HEK293 (cell line): Measurements from ENCODE around the gene ZCCHC8.

Experiments used
- CTCF ChIP-seq: fragments of 450-650 bp; formaldehyde crosslinking; IDR thresholded peaks from 2 replicates; pipeline ENCODE4 v1.5.1; 2016; ENCODE audit warnings: missing biosample characterization, missing genetic modification characterization
- GLI4 ChIP-seq: fragments of 450-650 bp; formaldehyde crosslinking; IDR thresholded peaks from 2 replicates; pipeline ENCODE4 v1.5.1; 2016; ENCODE audit warnings: missing biosample characterization, missing genetic modification characterization
- PBX3 ChIP-seq: sonication (generic); formaldehyde crosslinking; IDR thresholded peaks from 2 replicates; pipeline ENCODE4 v1.8.1; 2022; ENCODE audit warnings: mild to moderate bottlenecking, moderate library complexity, missing genetic modification reagents
- PRDM4 ChIP-seq: fragments of 450-650 bp; formaldehyde crosslinking; IDR thresholded peaks from 2 replicates; pipeline ENCODE4 v1.5.1; 2017; ENCODE audit warnings: missing biosample characterization, missing genetic modification characterization
- ZBTB11 ChIP-seq: fragments of 450-650 bp; formaldehyde crosslinking; conservative IDR thresholded peaks from 2 replicates; pipeline ENCODE4 v1.5.1; 2016; ENCODE audit warnings: low read depth, missing biosample characterization, missing genetic modification characterization
- ZBTB21 ChIP-seq: fragments of 450-650 bp; formaldehyde crosslinking; IDR thresholded peaks from 2 replicates; pipeline ENCODE4 v1.5.1; 2017; ENCODE audit warnings: missing biosample characterization, missing genetic modification characterization
- ZBTB26 ChIP-seq: fragments of 450-650 bp; formaldehyde crosslinking; optimal IDR thresholded peaks from 2 replicates; pipeline ENCODE3; 2016; ENCODE audit warnings: missing biosample characterization, mild to moderate bottlenecking, missing genetic modification characterization
- ZBTB48 ChIP-seq: fragments of 450-650 bp; formaldehyde crosslinking; IDR thresholded peaks from 2 replicates; pipeline ENCODE4 v1.5.1; 2016; ENCODE audit warnings: missing biosample characterization, missing genetic modification characterization
- ZFP3 ChIP-seq: fragments of 450-650 bp; formaldehyde crosslinking; IDR thresholded peaks from 2 replicates; pipeline ENCODE4 v1.5.1; 2016; ENCODE audit warnings: low read depth, missing biosample characterization, missing genetic modification characterization
- ZNF138 ChIP-seq: fragments of 450-650 bp; formaldehyde crosslinking; IDR thresholded peaks from 2 replicates; pipeline ENCODE4 v1.5.1; 2016; ENCODE audit warnings: missing biosample characterization, missing genetic modification characterization, borderline replicate concordance
- ZNF274 ChIP-seq, 2 experiments: fragments of 200-500 bp in 1 of 2; fragments of 450-650 bp in 1 of 2; sonication (Bioruptor generic) in 1 of 2; formaldehyde crosslinking in 1 of 2; IDR thresholded peaks; 2 replicates each; pipeline versions ENCODE4 v1.5.1 to v1.6.1; 2014 to 2016; ENCODE audit warnings: borderline replicate concordance in 1 of 2, inconsistent platforms in 1 of 2, low read length in 1 of 2, missing biosample characterization in 1 of 2, missing genetic modification characterization in 1 of 2
- ZNF596 ChIP-seq: fragments of 450-650 bp; IDR thresholded peaks from 2 replicates; pipeline ENCODE4 v1.5.0; 2018; ENCODE audit warnings: missing biosample characterization, mild to moderate bottlenecking, missing genetic modification characterization, moderate library complexity
- ZNF677 ChIP-seq: fragments of 450-650 bp; IDR thresholded peaks from 2 replicates; pipeline ENCODE4 v1.5.0; 2018; ENCODE audit warnings: missing biosample characterization, mild to moderate bottlenecking, missing genetic modification characterization, moderate library complexity
- ZSCAN30 ChIP-seq: fragments of 450-650 bp; IDR thresholded peaks from 2 replicates; pipeline ENCODE4 v1.5.1; 2018; ENCODE audit warnings: missing biosample characterization, mild to moderate bottlenecking, missing genetic modification characterization, moderate library complexity

- TF ChIP-seq CTCF (tag by site-specific recombination) (no peak), ZNF677 (tag by site-specific recombination) (no peak), ZBTB48 (no peak), PBX3 (CRISPR knock-in tag) (no peak), ZBTB21 (tag by site-specific recombination) (no peak), ZNF596 (tag by site-specific recombination) (no peak), ZSCAN30 (tag by site-specific recombination) (no peak), GLI4 (no peak), ZBTB11 (tag by site-specific recombination) (no peak), ZNF138 (tag by site-specific recombination) (no peak), PRDM4 (tag by site-specific recombination) (no peak), ZNF274 (IDR thresholded peaks at IDR 0.05; ENCODE audit: low read length) (no peak), ZNF274 (tag by site-specific recombination; IDR thresholded peaks at IDR 0.05; ENCODE audit: borderline replicate concordance) (no peak), ZBTB26 (no peak), ZFP3 (tag by site-specific recombination) (no peak)
These were observed 43.1 kb downstream of the ZCCHC8 start for GRCh38 chr12:122457627-122458026.
